Body of pancreas (tissue), 4 donors: ENCODE measurements around the gene MTA3.

ENCODE experiments used
- CTCF ChIP-seq, 7 experiments: fragments of 450-650 bp in 4 of 7; fragments of 200-600 bp in 3 of 7; sonication (generic) in 3 of 7; IDR thresholded peaks; one replicate each; pipeline ENCODE4 v1.5.1; 2016 to 2019; ENCODE audit warnings: antibody characterized with exemption in 7 of 7
- POLR2A ChIP-seq, 3 donors: fragments of 450-650 bp; IDR thresholded peaks; one replicate each; pipeline ENCODE4 v1.6.1; 2016; ENCODE audit warnings: antibody characterized with exemption in 3 of 3, mild to moderate bottlenecking in 2 of 3

- TF ChIP-seq POLR2A (IDR thresholded peaks at IDR 0.05) = no peak
- no peak for TF ChIP-seq CTCF (IDR thresholded peaks at IDR 0.05)
Measured at GRCh38 chr2:42532397-42532796, 36.0 kb upstream of the MTA3 start.
